AML-193 (cell line): Measurements from ENCODE around the gene IFT20.
"Not testable (repeated sequence)": the region's sequence is repeated elsewhere in the genome, so short reads cannot be mapped to it uniquely, and the experiment has no call there.

Experiments
- DNase-seq, 2 experiments: peaks; one replicate each; lab custom pipeline; 2025; lab: John Stamatoyannopoulos, UW

IFT20 gene

DNA sequence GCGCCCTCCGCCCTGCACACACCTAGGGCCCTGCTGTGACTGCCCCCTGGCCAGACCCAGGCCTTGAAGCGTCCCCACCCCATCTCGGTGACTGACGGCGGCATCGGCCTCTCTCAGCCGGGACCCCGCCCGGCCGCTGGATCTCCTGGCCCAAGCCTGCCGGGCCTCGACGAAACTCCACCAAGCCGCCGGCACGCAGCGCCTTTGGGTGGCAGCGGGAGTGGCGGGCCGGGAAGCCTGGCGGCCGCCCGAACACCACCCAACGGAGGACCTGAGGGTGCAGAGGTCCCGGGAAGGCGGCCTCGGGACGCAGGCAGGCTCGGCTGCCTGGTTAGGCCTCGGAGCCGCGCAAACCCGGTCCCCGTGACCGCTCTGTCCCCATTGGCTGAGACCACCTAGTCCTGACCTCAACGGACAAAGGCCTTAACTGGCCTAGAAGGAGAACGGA is 28.3 kb downstream of the IFT20 start:
- no peak for DNase-seq

DNA sequence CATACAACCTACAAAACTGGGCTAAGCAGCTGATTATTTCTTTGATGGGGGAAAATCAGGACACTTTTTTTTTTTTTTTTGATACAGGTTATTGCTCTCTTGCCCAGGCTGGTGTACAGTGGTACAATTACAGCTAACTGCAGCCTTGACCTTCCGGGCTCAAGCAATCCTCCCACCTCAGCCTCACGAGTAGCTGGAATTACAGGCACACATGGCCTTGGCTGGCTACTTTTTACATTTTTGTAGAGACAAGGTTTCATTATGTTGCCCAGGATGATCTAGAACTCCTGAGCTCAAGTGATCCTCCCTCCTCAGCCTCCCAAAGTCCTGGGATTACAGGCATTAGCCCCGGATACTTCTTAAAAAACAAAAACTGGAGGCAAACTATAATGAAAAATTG is 36.8 kb downstream of the IFT20 start:
- no peak for DNase-seq

DNA sequence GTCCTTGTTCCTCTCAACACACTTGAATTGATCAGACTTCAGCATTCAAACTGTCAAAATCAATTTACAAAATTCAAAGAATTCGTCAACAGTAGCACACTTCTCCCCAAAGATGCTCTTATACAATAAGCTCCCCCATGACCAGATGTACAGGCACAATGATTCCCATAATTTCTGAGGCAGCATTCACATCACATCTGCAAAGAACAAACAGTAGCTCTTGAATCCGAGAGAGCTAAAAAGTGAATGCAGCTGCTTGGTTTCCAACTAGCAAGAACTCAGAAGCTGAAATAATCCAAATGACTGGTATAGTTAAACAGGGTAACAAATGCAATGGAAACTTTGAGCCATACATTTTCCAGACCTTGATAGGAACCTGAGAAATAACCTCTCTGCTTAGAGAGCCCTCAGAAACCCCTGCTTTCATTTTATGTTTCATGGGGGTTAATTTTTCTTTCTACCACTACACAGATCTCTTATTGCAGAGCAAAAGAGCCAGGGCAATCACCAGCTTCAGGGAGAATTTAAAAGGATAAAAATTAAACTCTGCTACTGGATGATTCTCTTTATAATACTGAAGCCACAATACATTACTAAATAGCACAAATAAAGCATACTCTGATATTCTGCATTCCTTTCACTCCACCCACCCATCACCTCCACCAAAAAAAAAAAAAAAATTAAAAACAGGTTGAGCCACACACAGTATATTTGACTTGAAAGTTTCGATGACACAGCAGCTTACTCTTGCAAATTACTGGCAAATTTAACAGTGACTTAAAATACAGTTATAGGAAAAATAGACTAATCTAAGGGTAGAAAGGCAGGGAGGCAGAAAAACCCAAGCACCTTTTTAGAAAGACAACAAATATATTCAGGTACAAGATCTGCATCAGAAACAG is 39.3 kb downstream of the IFT20 start:
- DNase-seq, result no peak

GRCh38 chr17:28293994-28294393 is 41.3 kb downstream of the IFT20 start:
- DNase-seq, result no peak

DNA sequence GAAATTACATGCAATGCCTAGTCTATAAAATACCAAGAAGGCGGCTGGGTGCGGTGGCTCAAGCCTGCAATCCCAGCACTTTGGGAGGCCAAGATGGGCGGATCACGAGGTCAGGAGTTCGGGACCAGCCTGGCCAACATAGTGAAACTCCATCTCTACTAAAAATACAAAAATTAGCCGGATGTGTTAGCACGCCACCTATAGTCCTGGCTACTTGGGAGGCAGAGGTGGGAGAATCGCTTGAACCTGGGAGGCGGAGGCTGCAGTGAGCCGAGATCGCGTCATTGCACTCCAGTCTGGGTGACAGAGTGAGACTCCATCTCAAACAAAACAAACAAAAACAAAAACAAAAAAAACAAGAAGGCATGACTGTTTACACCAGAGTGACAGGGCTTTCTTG is 42.4 kb downstream of the IFT20 start:
- DNase-seq, result not testable (repeated sequence)

GRCh38 chr17:28291780-28292330 is 43.4 kb downstream of the IFT20 start:
- no peak for DNase-seq

GRCh38 chr17:28290703-28291102 is 44.6 kb downstream of the IFT20 start:
- no peak for DNase-seq

GRCh38 chr17:28285965-28286364 is 49.3 kb downstream of the IFT20 start:
- DNase-seq, result no peak

DNA sequence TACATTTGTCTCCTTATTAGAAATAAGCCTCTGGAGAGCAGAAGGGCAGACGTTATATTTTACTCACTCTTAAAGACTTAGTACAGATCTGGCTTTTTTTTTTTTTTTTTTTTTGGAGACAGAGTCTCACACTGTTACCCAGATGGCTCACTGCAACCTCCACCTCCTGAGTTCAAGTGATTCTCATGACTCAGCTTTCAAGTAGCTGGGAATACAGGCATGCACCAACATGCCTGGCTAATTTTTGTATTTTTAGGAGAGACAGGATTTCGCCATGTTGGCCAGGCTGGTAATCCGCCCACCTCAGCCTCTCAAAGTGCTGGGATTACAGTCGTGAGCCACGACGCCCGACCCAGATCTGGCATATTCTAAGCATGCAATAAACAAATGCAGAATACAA is 52.7 kb downstream of the IFT20 start:
- DNase-seq, result no peak

DNA sequence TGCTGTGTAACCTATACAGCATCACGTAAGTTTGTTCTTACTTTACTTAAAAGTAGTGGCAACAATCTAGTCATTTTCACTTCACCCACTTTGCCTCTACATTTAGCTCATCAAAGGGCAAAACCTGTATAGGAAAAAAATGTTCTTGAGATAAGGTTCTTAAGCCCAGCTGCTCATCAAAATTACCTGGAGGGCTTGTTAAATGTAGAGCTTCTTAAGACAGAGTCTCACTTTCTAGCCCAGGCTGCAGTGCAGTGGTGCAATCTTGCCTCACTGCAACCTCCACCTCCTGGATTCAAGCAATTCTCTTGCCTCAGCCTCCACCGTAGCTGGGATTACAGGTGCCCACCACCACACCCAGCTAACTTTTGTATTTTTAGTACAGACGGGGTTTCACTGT is 54.4 kb downstream of the IFT20 start:
- DNase-seq, result no peak

DNA sequence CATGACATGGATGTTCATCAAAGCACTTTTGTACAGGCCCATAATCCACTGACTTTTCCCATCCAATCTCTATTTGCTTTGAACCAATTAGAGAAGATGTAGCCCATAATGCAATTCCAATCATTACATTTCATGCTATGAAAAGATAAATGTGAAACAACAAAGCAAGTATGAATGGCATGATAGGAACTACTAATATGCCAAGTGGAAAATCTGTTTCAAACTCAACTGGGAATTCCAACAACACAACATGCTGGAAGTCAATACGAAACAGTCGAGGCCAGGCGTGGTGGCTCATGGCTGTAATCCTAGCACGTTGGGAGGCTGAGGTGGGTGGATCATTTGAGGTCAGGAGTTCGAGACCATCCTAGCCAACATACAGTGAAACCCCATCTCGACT is 55.9 kb downstream of the IFT20 start:
- no peak for DNase-seq
